ENCODE results near the gene PLOD3.

The PLOD3 gene

DNA sequence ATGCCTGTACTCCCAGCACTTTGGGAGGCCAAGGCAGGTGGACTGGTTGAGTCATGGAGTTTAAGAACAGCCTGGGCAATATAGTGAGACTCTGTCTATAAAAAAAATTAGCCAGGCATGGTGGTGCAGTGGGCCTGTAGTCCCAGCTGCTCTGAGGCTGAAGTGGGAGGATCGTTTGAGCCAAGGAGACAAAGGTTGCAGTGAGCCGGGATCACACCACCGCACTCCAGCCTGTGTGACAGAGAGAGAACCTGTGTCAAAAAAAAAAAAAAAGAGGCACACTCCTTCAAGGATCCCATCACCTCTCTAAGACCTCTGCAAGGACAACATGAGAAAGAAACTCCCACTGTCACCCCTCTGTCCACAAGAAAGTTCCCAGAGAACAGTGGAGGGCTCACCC lies 41.7 kb downstream of the PLOD3 start:
- no peak for DNase-seq

DNA sequence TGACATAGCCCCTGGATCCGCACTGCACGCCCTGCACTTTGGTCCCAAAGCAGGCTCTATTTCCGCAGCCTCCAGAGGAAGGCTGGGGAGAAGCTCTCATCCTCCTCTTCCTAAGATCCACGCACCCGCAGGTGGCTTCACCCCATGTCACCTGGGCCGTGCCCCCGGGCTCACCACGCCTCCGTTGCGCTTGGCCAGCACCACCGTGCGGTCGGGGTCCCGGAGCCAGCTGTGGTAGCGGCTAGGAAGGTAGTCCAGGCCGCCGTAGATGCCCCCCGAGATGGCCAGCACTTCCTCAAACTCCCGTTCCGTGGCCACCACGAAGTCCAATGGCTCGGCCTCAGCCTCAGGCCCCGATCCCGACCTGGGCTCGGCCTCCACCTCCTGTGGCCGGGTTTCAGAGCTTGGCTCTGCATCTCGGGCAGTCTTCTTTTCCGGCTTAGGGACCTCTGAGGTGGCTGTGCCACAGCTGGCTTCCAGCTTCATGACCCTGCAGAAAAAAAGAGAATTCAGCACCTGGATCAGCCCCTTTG lies 43.0 kb downstream of the PLOD3 start:
- no peak for DNase-seq

DNA sequence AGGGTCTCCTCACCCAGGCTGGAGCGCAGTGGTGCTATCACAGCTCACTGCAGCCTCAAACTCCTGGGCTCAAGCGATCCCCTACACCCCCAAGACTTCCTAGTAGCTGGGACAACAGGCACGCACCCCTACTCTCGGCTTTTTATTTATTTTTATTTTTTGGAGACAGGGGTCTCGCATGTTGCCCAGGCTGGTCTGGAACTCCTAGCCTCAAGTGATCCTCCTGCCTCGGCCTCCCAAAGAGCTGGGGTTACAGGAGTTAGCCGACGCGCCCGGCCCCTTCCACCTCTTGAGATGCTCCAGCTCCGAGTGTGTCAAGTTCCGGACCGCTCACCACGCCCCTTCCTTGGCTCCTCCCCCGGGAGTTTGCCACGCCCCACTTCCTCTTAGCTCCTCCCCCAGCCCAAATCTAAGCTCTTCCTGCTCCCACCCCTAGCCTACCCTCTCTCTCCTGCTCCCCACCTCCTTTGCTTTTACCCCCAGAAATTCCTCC lies 43.6 kb downstream of the PLOD3 start:
- no peak for DNase-seq

DNA sequence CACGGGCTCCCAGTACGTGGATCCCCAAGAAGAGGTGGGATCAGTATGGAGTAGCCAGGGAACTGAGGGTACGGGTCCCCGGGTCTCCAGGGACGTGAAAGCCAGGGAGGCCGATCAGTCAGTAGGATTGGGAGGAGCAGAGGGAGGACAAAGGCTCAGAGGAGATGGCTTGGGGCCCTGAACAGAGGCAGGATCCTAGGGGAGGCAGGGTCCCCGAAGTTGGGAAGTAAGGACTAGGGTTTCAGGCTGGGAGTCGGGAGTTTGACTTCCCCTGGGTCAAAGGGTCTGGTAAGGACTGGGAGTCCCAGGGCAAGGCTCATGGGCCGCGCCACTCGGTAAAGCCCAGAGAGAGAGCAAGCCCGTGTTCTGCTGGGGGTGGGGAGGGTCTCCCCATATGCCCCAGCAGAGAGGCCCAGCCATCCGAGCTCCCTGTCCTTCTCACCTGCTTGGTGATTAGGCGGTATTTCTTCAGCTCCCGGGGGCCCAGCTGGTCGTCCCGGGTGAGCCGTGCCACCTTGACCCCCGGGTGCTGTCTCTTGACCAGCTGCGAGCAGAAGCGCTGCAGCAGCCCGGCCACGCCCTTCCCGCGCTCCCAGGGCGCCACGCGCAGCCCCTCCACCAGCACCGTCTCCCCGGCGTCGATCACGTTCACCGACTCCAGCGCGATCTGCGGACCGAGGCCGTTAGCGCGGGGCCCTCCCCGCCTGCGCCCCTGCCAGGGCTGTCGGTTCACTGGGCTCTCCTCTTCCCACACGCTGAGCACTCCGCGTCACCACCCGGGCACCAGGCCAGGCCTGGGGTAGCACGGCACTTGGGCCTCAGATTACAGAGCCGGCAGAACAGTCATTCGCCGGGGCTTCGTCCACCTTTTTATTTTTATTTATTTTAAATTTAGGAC lies 44.3 kb downstream of the PLOD3 start:
- peak; percentile 92 for DNase-seq

DNA sequence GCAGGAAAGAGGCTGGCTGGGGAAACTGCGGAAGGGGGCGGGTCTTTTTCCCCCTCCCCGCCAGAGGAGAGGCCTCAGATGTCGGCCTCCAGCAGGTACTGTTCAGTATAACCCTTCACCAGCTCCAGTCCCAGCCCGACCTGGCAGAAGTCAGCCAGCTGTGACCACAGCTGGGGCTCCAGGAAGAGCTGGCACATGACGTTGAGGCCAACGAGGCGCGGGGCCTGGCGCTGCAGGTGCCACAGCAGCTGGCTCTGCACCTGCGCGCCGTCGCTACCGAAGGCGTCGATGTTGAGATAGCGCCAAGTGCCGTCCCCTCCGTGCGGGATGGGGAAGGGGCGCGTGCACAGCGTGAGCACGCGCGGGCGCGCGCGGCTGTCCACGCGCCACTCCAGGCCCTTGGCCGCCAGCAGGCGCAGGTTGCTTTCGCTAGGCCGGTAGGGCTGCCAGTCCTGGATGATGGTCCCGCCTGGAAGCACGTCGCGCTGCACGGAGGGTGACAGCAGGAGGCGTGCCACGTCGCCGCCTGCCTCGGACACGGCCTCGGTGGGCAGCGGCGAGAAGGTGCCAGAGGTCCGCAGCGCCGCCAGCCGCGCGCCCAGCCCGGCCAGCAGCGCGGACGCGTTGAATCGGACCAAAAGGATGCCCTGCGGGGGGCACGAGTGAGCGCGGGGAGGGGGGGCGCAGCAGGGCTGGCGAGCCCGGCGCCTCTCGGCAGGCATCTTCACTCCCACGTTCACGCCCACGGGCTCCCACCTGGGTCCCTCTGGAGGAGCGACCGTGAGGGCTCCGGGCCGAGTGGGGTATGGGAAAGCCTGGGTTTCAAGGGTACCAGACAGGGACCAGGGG lies 45.2 kb downstream of the PLOD3 start:
- DNase-seq, result peak; percentile 53

DNA sequence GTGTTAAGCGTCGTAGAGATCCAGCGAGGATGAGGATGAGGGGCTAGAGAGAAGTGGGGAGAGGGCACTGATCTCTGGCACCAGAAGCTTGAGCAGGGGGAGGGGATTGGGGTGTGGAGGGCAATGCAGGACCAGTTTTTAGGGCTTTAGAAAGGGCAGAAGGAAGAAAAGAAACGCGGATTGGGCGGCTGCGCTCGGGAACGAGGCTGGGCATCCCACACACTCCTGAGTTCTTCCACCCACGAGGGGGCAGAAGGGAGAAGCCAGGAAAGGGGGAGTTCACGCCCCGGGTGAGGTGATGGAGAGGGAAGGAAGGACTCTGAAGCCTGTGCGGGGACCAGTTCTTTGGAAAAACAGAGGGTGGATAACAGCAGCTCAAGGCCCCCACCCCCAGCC lies 45.9 kb downstream of the PLOD3 start:
- no peak for DNase-seq

DNA sequence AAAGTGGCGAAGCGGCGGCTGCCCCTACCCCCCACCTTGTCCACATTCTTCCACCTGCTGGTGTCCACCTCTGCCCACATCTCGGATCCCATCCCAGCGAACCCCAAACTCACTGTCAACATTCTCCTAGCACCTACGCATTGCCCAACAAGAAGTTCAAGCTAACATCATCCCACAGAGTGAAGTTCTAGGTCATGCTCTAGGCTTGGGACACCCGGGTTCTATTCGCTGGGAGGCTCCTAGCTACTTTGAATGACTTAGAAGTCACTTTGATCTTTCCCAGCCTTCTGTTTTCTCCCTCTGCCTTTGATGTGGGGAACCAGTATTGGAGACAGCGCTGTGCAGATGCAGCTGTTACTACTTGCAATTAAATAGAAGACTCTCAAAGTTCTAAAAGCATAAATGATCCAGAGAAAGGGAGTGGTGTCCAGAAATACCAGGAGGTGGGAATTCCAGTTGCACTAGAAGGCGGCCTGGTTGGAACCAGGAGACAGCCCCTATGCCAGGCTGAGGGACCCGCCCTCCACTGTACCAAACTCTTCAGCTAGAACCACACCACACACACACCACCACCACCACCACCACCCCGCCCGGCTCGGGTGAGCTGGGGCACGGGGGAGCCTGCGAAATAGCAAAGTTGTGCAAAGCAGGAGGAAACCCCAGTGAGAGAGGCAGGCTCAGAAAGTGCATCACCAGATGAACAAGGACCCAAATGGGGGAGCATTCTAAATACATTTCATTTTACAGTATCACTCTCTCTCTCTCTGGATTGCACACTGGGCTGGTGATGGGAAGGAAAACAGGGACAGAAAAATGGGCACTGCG lies 46.6 kb downstream of the PLOD3 start:
- no peak for DNase-seq

DNA sequence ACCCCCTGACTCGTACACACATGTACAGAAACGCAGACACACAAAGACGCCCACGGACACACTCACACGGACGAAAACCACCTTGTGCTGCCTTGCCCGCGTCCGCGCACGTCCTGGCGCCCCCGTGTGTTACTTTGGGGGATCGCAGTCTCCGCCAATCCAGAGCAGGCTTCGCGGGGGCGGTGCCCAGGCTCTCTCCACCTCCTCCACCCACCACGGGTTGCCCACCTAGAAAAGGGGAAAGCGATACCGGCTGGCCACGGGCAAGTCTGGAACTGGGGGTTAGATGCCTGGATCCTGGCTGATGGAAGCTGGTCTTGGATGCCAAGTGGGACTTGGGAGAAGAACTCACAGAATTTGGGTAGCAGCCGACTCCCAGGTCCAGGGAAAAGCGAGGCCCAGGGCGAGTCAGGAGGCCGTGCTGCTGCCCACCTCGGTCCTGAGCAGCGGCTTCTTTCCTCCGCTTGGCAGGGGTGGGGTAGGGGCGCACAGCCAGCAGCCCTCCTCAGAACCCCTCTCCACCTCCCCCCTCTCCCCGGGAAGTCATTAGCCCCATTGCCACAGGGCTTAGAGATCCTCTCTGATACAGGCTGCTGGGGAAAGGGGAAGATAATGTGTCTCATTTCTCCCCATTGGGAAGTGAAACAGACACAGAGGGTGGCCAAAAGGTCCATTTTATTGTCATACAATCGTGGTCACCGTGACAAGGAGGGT lies 47.4 kb downstream of the PLOD3 start:
- DNase-seq, result peak; percentile 69

DNA sequence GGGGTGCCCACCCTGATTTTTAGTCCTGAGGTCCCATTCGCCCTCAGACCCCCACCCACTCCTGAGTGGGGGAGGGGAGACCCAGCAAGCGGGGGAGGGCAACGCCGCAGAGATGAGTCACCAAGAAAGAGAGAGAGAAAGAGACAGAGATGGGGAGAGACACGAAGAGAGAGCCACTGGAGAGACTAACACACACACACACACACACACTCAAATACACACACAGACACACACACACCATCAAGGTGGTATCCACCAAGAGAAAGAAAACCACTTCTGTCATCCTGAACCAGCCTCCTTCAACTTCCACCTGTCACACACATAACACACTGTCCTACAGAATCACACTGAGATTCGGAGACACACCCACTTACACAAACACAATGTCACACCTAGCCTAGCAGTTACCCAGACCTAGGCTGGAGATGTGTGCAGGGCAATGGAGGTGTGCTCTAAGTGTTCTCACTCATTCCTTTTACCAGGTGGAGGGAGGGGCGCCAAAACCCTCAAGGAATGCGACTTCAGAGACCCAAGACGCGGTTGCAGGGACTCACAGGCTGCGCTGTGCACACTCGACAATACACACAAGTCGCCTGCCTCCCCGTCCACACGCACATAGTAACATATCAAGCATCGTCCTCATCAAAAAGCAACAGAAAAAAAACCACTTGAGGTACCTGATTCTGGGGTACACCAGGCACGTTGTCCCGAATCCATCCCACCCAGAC lies 48.1 kb downstream of the PLOD3 start:
- DNase-seq, result no peak

DNA sequence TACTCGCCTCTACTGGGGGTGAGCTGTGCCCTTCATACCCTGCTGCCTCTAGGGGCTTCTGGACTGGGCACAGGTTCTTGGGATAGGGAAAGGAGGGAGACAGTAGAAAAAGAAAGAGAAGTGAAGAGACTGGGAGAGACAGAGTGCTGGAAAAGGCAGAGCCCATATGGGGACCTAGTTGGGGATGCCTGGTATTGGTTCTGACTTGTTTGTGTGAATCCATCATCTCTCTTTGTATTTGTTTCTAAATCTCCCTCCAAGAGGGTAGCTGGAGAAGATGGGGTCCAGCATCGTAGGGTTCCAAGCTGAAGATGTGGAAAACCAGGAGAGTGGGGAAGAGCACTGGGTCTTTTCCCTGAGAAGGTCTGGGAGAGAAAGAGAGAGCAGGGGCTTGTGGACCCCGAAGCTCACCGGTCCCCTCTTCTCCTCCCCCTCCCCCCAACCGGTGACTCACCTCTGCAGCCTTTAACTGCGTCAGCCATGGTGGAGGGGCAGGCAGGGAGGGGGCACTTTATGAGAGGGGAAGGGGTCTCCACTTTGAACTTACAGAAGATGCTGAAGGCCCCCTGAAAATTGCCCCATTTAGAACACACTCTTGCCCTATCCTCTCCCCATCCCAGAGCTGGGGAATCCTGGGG lies 48.9 kb downstream of the PLOD3 start:
- no peak for DNase-seq

DNA sequence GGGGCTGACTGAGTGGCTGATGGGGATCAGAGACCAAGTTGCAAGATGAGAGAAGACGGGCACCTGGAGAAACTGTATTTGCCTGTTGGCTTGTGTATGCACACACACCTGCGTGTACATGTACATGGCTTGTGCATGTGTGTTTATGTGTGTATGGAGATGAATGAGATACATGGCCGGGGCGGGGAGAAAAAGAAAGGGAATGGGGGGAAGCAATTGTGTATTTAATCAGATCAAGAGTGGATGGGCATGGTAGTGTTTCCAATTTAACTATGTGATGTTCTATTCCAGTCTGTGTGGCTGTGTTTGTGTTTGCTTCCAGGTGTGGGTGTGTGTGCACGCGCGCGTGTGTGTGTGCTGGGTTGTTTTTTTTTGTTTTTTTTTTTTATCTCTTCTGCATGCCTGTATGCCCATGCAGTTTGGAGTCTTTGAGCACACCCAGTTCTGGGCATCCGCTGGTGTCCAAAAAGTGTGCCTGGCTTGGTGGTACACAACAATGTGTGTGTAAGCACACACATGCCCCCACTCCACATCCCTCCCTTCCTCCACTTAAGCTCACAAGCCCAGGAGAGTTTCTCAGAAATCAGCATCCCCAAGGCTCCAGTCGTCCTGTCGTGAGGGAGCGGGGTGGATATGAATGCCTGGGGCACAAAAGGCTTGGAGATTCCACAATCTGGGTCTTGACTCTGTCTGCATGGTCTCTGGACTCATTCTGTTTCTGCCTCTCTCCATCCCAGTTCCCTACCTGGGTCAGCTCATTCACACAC lies 49.6 kb downstream of the PLOD3 start:
- DNase-seq, result no peak

DNA sequence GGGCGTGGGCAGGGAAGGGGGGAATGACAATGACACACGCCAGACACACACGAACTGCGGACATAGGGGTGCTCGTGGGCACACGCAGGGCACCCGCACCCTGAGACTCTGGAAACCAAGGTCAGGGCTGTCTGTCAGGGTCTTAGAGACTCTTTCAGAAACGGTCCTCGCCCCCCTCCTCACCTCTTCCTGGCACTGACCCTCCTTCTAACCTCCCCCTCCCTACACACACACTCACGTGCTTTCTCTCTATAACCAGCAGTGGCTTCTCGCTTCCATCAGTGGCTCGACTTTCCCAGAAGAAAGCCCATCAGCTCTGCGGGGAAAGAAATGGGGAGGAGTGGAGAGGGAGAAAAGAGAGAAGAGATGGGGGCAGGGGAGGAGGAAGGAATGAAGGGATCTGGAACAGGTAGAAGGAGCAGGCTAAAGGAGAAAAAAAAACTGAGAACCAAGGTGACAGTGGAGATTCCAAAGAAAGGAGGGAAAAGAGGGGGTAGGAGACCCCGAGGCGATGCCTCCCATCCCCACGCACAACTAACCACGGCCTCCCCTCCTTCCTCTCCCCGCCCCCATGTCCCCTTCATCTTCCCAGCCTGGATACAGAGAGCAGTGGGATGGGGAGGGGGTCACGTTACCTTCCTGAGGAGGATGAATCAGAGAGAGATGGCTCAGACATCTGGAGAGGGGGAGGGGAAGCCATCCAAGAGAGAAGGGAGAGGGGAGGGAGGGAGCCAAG lies 50.3 kb downstream of the PLOD3 start:
- DNase-seq, result no peak

DNA sequence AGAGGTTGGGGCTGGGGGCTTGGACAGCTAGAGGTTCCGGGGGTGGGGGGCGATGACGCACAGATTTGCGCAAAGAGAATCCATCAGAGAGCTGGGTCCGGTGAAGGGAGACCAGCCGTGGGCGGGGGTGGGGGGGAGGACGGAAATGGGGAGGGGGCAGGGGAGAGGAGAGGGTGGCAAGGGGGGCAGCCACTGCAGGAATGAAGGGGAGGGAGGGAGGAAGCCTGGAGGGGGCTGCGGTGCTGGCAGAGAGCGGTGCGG lies 50.8 kb downstream of the PLOD3 start:
- DNase-seq, result no peak

DNA sequence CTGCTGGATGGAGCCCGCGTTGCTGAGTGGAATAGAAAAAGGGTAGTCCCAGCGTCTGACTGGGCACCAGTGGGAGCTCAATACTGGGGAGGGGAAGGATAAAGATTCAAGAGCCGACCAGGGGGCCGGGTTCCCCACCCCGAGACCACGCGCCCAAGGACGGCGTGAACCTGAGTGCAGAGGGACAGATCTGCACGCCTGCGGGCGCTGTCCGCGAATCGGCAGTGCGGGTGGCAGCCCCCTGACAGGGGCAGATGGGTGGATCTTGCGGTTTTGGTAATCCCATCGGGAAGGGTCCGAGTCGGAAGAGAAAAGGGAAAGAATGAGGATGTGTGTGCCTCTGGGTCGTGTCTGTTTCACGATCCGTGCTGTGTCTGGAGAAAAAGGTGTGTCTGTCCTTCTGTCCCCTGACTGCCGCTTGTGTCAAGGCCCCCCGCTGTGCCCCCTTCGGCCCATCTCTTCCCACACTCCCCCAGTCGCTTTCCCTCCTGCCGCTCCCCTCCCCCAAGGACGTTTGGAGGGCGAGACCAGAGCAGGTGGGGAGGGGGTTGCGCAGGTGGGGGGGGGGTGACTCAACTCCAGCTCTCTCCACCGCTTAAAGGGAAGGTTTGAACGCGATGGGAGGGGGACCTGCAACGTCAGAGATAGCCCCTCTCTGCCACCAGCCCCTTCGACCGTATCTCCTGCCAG lies 51.3 kb downstream of the PLOD3 start:
- DNase-seq, result no peak

DNA sequence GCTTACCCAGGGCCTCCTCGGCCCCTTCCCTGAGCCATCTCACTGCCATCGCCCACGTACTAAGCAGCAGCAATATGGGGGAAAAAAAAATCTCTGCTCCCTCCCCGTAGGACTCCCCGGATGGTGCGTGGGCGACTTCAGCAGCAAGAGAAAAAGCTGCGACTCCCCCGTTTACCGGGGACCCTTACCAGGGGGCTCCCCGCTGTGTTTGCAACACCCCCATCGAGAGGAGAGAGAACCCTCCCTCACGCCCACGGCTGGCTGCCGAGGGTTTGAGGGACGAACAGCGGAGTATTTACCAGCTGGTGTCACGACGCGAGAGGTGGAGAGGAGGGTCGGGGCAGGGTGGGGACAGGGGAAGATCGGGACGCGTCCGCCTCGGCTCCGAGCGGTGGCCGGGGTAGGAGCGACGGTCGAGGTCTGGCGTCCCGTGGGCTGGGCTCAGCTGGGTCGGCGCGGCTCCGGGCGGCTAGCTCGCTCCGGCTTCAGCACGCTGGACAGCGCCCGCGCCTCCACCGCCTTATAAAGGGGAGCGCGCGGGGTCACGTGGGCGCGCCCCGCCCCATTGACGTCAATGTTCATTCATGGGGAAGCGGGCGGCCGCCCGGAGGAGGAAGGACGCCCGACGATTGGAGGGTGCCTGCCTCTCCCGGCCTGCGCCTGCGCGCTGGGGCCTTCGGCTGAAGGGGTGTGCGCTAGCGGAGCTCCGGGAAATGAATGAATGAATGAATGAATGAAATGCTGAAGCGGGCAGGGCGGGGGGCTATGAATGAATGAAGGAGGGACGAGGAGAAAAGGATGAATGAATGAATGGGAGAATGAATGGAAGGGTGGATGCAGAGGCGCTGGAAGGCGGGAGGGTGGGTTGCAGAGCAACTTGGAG lies 52.1 kb downstream of the PLOD3 start, which contains the start of gene VGF:
TSS of gene VGF (minus strand) at position 495 of the 883 bp plus-strand sequence. CDS start 726 bp downstream, outside the sequence.
- DNase-seq, result peak; percentile 95

DNA sequence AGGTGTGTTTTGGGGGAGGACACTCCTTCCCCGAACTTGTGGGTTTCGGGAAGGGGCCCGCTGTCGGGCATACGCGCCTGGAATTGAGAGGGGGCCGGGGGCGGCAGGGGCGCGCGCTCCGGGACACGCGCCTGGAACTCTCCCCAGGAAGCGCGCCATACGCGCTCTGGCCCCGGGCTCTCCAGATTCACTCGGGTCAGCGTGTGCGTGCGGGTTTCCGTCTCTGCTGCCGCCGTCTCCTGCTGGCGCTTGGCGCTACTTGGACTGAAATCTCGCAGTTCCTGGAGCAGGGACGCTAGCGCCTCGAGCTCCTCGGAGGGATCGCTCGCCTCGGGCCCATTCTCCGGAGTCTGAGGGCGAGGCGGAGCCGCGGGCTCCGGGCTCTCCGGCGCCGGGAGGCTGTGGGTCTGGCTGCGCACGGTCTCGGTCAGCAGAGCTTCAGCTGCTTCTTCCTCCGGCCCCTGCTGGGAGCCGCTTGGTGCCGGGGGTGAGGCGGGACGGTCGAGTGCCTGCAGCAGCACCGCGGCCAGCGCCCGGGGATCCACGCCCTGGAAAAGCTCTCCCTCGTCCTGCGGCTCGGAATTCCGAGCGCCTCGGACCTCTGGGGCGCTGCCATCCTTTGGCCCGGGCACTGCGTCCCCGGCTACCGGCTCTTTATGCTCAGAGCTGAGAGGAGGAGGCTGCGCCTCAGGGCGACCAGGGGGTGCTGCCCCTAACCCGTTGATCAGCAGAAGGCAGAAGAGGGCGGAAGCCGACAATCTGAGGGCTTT lies 53.1 kb downstream of the PLOD3 start:
- no peak for DNase-seq
